ENCODE results near the gene GPR139.

GPR139 gene

DNA sequence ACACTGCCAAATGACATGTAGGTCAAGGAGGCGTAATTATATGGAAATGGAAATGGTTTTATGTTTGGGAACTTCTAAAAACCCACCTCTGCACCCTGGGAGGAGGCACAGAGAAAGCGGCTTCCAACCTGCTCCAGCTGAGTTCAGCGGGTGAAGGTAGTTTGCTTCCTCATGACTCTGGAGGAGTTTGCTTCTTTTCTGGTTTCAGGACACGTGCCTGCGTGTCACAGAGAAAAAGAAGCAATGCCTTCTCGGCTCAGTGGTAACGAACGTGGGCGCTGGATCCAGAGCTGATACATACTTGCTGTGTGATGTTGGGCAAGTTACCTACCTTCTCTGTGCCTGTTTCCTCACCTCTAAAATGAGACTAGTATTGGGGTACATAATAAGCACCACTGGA, 22.1 kb downstream of the GPR139 start:
- DNase-seq: no peak

- no peak for DNase-seq
Observed at GRCh38 chr16:20051147-20051546, 22.5 kb downstream of the GPR139 start.

DNA sequence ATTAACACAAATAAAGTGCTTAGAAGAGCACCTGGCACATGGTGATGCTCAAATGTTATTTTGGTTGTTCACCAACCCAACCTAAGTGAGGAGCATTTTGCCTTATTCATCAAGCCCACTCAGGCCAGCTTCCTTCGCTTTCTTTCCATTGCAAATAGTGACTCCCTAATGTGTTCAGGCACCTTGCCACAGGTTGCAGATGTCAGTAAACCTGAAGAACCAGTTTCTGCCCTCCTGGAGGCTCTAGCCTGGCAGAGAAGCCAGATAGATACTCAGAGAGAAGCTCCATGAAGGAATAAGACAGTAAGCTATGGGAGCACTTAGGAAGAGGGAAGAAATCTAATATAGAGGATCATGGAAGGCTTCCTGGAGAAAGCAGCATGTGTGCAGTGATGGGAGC, 23.9 kb downstream of the GPR139 start:
- no peak for DNase-seq

DNA sequence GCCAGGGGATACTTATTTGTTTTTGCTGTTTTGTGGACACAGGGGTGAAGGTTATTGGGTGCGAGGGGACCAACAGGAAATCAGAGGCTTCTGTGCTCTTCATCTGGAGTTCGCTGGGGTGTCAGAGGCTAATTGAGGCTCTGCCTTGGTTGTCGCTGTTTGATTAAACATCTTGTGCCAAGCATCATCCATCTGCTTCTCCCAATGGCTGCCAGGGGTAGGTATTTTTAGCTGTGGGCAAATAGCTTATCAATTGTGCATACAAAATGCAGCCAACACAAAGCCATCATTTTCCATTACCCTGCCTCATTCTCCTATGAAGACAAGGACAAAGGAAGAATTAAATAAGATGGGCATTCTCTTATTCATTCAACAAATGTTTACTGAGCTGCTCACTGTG, 27.8 kb downstream of the GPR139 start:
- DNase-seq: no peak

GRCh38 chr16:20042848-20043247, 30.8 kb downstream of the GPR139 start:
- DNase-seq: no peak

DNA sequence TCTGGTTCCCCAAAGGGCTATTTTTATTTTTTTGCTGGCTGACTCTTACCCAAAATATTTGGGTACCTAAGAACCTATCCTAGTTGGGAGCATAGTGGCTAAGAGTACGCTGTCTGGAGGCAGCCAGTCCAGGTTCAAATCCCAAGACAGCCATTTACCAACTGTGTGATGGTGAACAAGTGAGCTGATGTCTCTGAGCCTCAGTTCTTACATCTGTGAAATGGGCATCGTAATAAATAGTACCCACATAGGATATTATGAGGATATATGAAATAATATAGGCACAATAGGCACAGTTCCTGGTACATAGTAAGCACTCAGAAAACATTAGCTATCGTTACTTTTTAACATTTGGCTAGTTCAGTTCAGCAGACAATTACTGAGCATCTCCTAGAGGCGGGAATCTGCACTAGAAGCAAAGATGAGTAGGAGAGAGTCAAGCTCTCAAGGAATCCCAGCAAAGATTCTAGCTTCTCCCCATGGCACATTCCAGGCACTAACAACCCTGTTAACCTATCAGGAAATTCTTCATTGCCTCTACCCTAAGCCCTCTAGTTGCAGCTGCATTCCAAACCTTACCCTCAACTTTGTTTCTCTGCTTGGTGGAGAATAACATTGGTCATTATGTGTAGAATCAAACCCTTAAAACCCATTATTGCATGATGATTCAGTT, 31.6 kb downstream of the GPR139 start:
- DNase-seq: no peak

- no peak for DNase-seq
Observed at GRCh38 chr16:20040011-20040410, 33.7 kb downstream of the GPR139 start.

DNA sequence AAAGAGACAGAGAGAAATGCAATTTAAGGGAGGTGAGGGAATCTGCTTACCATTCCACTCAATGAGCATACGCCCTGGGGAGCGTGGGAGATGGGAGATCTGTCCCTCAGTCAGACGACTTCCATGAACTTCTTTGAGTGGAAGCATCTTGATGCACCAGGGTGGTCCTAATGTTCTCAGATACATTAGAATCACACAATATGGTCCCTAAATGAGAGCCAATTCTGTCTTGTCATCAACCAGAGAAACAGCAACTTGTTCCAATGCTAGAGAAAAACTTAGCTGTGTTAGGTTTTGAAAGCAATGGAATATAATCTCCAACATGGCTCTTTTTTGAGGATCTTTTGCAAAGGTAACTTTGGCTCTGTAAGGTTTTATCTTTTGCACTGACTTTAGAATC, 44.1 kb downstream of the GPR139 start:
- no peak for DNase-seq

- no peak for DNase-seq
Observed at GRCh38 chr16:20026361-20027072, 47.2 kb downstream of the GPR139 start.

- DNase-seq: no peak
Observed at GRCh38 chr16:20023190-20023589, 50.5 kb downstream of the GPR139 start.

GRCh38 chr16:20020976-20021375, 52.7 kb downstream of the GPR139 start:
- no peak for DNase-seq

DNA sequence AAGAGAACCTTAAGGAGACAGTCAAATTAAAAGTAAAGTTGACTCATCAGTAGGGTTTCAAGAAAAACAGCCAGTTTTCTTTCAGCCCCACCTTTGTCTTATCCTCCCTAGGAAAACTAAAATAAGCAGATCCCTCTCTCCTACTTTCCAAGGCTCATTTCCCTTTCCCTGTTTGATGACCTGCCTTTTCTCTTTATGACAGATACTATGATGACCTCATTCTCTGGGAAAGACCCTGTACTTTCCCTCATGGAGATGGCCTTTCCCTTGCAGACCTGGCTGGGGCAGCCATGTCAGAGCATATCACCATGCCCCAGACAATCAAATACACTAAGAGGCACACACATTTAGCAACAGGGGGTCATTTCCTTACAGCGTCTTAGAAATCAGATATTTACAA, 53.6 kb downstream of the GPR139 start:
- DNase-seq: no peak

- DNase-seq: no peak
Observed at GRCh38 chr16:20016234-20016633, 57.5 kb downstream of the GPR139 start.

DNA sequence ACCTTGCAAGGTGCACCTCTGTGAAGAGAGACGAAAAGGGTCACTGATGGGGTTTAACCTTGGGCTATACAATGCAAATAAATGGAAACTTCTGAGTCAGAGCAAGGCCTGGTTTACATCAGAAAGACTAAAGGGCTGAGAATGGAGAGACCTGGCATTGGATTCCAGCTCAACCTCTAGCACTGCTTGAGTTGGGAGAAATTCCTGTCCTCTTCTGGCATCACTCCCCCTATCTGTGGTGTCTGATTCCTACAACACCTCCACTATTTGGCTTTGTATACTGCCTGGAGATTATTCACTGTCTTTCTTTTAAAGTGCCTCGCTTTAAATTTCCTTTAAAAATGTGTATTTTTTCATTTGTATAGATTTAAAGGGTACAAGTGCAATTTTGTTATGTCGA, 68.8 kb downstream of the GPR139 start:
- DNase-seq: no peak

DNA sequence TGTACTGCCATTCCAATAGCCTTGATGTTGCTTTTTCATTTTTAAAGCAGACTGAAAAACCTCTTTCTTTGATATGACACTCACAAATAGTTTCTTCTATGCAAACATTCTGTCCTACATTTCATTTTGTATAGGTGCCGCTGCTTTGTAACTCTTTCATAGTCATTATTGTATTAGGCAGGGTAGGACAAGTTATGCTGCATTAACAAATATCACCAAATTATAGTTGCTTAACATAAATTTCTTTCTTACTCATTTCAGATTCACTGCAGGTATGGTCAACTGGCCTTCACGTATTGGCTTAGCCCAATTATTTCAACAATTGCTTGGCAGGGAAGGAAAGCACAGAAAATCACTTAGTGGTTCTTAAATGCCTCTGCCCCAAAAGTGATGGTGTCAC, 70.8 kb downstream of the GPR139 start:
- no peak for DNase-seq

- no peak for DNase-seq
Observed at GRCh38 chr16:20001856-20002707, 71.6 kb downstream of the GPR139 start.

DNA sequence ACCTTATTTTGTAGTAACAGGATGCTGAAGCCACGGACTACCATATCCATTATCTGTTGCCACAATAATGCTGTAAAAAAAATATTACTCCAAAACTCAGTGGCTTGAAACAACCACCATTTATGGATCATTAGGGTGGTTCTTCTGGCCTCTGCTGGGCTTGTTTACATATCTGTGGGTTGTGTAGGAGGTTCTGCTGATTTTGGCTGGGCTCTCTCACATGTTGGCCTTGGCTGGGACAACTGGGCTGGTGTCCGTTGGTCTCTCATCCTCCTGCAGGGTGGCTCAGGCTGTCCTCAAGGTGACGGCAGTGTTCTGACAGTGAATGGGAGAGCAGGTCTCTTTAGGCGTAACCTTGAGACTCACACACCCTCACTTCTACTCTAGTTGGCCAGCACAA, 76.0 kb downstream of the GPR139 start:
- DNase-seq: no peak

GRCh38 chr16:19997264-19997663, 76.4 kb downstream of the GPR139 start:
- no peak for DNase-seq

- DNase-seq: no peak
Observed at GRCh38 chr16:19994466-19995170, 79.1 kb downstream of the GPR139 start.

DNA sequence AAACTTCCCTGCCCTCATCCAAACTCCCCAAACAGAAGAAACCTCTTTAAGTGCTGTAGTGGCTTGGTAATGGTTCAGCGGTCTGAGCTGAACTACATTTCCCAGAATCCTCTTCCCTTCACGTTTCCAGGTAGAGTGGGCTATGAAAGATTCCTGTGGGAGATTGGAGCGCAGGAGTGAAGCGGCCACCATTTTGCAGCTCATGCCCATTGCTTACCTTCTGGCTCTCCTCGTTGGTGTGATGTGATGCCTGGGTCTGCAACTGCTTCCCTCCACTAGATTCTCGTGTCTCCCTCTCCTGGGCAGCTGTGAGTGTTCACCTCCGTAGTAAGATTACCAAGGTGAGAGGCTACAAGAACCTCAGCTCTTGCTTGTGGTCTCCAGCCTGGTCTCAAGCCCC, 82.1 kb downstream of the GPR139 start:
- DNase-seq: no peak

DNA sequence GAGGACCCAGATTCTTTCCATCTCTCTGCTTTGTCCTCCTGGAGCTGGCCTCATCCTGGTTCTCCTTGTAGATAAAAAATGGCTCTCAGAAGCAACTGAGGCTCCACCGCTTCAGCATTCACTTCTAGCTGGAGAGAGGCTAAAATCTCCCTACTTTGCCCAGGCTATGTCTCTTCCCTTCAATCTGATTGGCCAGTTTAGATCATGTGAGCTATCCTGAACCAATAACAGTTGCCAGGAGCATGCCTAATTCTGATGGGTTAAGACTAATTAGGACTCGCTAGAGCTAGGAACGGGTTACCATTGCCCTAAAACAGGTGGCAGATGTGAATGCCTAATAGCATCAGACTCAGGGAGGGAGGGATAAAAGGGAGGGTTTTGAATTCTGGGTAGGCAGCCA, 89.6 kb downstream of the GPR139 start:
- DNase-seq: no peak

Measured in activated CD4-positive, alpha-beta T cell treated with anti-CD3 and anti-CD28 coated beads, Interleukin-2, amount 50 U/mL, for 1 hour (primary cell).